PFSK-1 (cell line): ENCODE results near the gene GNA15.

Source experiments
- FOXP2 ChIP-seq: optimal IDR thresholded peaks from 2 replicates; pipeline ENCODE3; 2011; ENCODE audit warnings: borderline replicate concordance, control low read depth, inconsistent platforms; ENCODE audit not compliant: insufficient read depth; ENCODE audit errors: extremely low read length, extremely low read depth
- POLR2AphosphoS5 ChIP-seq: IDR thresholded peaks from 2 replicates; pipeline ENCODE4 v1.6.1; 2012; ENCODE audit warnings: low read depth, mild to moderate bottlenecking, control low read depth, low read length, moderate library complexity
- SIN3A ChIP-seq: IDR thresholded peaks from 2 replicates; pipeline ENCODE4 v1.6.1; 2012; ENCODE audit warnings: mild to moderate bottlenecking, low read length, moderate library complexity, borderline replicate concordance; ENCODE audit not compliant: insufficient read depth
- TAF1 ChIP-seq: IDR thresholded peaks from 2 replicates; pipeline ENCODE4 v1.6.1; 2012; ENCODE audit warnings: low read length, control low read depth, borderline replicate concordance; ENCODE audit not compliant: insufficient read depth
- TF ChIP-seq, protein P1 (sequence below), 2 experiments: IDR thresholded peaks; 2 replicates each; pipeline versions ENCODE4 v1.6.1 to v1.8.0; 2011 to 2012; ENCODE audit warnings: low read depth in 2 of 2, low read length in 2 of 2, control low read depth in 1 of 2, inconsistent platforms in 1 of 2, mild to moderate bottlenecking in 1 of 2, moderate library complexity in 1 of 2; ENCODE audit not compliant: insufficient read depth in 1 of 2

The GNA15 gene

DNA sequence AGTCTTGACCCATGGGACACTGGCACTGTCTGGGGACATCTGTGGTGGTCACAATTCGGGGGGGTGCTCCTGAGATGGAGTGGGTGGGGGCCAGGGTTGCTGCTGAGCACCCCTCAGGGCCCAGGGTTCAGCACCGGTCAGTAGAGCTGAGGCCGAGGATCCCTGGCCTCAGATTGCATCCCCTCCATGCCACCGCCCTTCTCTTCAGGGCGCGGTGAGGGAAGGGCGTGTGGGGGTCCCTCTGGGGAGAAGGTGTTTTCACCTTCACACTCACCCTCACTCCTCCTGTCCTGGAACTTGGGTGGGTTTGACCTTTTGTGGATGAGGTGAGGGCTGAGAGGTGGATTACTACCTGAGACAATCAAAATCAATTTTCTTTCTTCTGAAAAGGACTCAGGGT is 28.2 kb upstream of the GNA15 start:
- no peak for TF ChIP-seq POLR2AphosphoS5
- TF ChIP-seq FOXP2: no peak
- TF ChIP-seq, protein P1, sequence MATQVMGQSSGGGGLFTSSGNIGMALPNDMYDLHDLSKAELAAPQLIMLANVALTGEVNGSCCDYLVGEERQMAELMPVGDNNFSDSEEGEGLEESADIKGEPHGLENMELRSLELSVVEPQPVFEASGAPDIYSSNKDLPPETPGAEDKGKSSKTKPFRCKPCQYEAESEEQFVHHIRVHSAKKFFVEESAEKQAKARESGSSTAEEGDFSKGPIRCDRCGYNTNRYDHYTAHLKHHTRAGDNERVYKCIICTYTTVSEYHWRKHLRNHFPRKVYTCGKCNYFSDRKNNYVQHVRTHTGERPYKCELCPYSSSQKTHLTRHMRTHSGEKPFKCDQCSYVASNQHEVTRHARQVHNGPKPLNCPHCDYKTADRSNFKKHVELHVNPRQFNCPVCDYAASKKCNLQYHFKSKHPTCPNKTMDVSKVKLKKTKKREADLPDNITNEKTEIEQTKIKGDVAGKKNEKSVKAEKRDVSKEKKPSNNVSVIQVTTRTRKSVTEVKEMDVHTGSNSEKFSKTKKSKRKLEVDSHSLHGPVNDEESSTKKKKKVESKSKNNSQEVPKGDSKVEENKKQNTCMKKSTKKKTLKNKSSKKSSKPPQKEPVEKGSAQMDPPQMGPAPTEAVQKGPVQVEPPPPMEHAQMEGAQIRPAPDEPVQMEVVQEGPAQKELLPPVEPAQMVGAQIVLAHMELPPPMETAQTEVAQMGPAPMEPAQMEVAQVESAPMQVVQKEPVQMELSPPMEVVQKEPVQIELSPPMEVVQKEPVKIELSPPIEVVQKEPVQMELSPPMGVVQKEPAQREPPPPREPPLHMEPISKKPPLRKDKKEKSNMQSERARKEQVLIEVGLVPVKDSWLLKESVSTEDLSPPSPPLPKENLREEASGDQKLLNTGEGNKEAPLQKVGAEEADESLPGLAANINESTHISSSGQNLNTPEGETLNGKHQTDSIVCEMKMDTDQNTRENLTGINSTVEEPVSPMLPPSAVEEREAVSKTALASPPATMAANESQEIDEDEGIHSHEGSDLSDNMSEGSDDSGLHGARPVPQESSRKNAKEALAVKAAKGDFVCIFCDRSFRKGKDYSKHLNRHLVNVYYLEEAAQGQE (IDR thresholded peaks at IDR 0.05; ENCODE audit: insufficient read depth in 1 of 2, low read depth in 2 of 2, low read length in 2 of 2): no peak
- no peak for TF ChIP-seq TAF1

DNA sequence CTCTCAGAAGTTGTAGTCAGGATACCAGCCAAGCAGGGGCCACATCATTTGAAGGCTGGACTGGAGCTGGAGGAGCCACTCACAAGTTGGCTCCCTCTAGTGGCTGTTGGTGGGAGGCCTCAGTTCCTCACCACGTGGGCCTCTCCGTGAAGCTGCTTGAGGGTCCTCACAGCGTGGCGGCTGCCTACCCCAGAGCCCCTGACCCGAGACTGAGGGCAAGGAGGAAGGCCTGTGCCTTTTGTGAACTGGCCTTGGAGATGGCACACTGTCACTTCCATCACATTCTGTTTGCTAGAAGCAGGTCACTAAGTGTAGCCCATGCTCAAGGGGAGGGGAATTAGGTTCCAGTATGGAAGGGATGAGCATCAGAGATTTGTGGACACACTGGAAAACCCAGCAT is 27.1 kb upstream of the GNA15 start:
- TF ChIP-seq SIN3A: peak; percentile 38; the same call in 1 of the 2 replicates
- no peak for TF ChIP-seq TAF1
- no peak for TF ChIP-seq FOXP2
- no peak for TF ChIP-seq POLR2AphosphoS5
- TF ChIP-seq, protein P1 (IDR thresholded peaks at IDR 0.05; ENCODE audit: insufficient read depth in 1 of 2, low read depth in 2 of 2, low read length in 2 of 2): no peak

DNA sequence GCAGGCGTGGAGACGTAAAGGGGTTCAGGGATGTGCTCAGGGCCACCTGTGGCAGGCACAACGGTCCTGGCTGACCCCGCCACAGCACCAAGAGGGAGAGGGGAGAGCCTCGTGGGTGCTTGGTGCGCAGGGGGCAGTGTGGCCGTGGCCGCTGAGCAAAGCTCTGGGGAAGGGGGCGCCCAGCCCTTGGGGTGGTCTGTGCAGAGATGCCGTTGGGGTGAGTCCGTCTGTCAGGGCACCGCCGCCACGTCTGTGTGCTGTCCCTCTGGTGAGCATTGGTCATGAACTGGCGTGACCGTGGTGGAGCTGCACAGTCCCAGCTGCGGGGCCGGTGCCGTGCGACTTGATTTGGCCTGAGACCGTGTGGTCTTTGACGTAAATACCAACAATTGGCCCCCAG is 26.3 kb upstream of the GNA15 start:
- TF ChIP-seq FOXP2: no peak
- no peak for TF ChIP-seq TAF1
- TF ChIP-seq SIN3A: no peak
- no peak for TF ChIP-seq POLR2AphosphoS5
- TF ChIP-seq, protein P1 (IDR thresholded peaks at IDR 0.05; ENCODE audit: insufficient read depth in 1 of 2, low read depth in 2 of 2, low read length in 2 of 2): no peak

DNA sequence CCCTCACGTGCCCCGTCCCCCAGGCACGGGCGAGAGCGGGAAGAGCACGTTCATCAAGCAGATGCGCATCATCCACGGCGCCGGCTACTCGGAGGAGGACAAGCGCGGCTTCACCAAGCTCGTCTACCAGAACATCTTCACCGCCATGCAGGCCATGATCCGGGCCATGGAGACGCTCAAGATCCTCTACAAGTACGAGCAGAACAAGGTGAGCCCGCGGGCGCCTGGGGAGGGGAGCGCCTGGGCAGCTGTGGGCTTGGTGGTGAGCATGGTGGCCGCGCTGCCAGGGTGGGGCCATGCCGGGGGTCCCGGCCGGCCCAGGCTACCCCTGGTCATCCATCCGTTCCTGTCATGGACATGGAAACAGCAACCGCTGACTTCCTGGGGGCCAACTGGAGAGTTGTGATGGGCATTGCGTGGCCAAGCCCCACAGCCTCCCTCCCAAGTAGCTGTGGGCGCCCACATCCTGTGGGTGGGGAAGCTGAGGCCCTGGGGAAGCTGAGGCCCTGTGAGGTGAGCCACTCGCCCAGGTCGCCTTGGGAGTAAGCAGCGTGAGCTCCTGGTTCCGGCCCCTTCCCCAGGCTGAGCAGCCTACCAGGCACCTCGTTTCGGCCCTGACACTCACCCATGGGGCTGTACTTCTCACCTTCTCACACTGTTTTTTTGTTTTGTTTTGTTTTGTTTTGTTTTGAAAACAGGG is 25.6 kb upstream of the GNA15 start:
- TF ChIP-seq FOXP2 (no peak), SIN3A (no peak), POLR2AphosphoS5 (no peak), TAF1 (no peak)
- TF ChIP-seq, protein P1 (IDR thresholded peaks at IDR 0.05; ENCODE audit: insufficient read depth in 1 of 2, low read depth in 2 of 2, low read length in 2 of 2): no peak
